D721Med (cell line): Measurements from ENCODE around the gene SYCE3.

ENCODE experiments used
- DNase-seq: peaks from one replicate; pipeline ENCODE4 v3.0.0; 2011; ENCODE audit warnings: low spot score; ENCODE audit not compliant: insufficient read length
- FAIRE-seq: peaks from 2 replicates; lab custom pipeline; 2011; peaks lifted over from hg19 to GRCh38; lab: Jason Lieb, UNC
- TF ChIP-seq, protein P1 (sequence below): IDR thresholded peaks from 2 replicates; pipeline ENCODE4 v1.5.1; 2012; ENCODE audit warnings: mild to moderate bottlenecking, control low read depth; ENCODE audit not compliant: insufficient read depth; ENCODE audit errors: missing control alignments

SYCE3 gene

DNA sequence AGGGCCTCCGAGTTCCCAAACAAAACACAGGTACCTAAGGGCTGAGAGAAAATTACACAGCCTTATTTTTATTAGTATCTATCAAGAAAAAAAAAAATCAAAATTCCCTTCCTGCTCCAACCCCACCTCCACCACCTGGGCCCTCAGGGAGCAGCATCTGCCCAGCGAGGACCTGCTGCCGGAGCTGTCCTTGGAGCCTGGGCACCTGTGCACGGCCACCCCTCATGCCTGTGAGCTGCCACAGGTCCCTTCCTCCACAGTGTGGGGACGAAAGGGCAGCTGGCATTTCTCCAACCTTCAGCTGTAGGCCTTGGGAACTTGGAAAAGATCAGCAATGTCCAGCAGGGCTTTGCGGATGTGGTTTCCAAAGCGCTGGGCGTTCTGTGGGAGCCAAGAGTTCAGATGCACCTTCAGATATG is 6.3 kb upstream of the SYCE3 start:
- DNase-seq (no peak), FAIRE-seq (no peak)
- TF ChIP-seq, protein P1, sequence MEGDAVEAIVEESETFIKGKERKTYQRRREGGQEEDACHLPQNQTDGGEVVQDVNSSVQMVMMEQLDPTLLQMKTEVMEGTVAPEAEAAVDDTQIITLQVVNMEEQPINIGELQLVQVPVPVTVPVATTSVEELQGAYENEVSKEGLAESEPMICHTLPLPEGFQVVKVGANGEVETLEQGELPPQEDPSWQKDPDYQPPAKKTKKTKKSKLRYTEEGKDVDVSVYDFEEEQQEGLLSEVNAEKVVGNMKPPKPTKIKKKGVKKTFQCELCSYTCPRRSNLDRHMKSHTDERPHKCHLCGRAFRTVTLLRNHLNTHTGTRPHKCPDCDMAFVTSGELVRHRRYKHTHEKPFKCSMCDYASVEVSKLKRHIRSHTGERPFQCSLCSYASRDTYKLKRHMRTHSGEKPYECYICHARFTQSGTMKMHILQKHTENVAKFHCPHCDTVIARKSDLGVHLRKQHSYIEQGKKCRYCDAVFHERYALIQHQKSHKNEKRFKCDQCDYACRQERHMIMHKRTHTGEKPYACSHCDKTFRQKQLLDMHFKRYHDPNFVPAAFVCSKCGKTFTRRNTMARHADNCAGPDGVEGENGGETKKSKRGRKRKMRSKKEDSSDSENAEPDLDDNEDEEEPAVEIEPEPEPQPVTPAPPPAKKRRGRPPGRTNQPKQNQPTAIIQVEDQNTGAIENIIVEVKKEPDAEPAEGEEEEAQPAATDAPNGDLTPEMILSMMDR: no peak

DNA sequence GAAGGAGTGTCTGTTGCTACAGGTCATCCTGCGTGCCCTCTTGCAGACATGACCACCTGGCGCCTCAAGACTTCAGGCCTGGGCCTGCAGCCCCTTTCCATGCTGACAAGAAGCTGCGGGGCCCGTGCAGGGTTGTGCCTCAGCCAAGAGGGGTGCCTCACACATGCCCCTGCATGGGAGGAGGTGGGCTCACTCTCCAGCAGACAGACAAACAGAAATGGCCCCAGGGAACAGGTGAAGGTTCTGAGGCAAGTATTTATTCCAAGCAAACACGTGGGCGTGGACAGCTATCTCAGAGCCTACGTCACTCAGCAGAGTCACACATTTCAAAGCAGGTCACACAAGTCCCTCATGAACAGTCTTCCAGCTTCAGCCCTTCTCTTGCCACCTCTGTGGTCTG is 5.9 kb upstream of the SYCE3 start:
- FAIRE-seq (no peak), DNase-seq (no peak)
- TF ChIP-seq, protein P1: no peak

DNA sequence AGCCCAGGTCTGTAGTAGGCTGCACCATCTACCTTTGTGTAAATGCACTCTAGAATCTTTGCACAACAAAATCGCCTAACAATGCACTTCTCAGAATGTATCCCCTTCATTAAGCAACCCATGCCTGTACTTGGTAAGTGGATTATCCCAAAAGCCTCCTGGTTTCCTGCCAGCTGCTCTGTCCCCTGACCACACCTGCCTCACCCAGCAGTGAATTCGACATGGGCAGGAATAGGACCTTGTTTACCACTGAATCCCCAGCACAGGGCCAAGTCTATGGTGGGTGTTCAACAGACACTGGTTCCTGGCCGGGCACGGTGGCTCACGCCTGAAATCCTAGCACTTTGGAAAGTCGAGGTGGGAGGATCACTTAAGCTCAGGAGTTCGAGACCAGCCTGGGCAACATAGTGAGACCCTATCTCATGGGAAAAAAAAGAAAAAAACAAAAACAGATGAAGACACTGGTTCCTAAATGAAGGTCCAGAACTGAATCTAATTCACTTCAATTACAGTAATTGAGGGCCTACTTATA is 5.1 kb upstream of the SYCE3 start:
- TF ChIP-seq, protein P1: no peak
- FAIRE-seq: no peak
- no peak for DNase-seq

DNA sequence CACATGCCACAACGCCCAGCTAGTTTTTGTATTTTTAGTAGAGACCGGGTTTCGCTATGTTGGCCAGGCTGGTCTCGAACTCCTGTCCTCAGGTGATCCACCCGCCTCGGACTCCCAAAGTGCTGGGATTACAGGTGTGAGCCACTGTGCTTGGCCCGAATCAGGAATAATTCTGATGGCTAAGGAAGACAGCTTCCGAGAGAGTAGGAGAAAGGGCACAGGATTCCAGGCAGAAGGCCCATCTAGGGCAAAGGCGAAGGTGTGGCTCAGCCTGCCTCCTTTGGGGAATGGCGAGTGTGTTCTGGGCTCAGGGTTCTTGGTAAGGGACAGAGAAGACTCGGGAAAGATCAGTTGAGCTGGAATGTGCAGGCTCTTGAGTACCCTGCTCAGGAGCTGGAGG is 1.6 kb upstream of the SYCE3 start:
- TF ChIP-seq, protein P1: no peak
- DNase-seq: no peak
- FAIRE-seq: no peak

DNA sequence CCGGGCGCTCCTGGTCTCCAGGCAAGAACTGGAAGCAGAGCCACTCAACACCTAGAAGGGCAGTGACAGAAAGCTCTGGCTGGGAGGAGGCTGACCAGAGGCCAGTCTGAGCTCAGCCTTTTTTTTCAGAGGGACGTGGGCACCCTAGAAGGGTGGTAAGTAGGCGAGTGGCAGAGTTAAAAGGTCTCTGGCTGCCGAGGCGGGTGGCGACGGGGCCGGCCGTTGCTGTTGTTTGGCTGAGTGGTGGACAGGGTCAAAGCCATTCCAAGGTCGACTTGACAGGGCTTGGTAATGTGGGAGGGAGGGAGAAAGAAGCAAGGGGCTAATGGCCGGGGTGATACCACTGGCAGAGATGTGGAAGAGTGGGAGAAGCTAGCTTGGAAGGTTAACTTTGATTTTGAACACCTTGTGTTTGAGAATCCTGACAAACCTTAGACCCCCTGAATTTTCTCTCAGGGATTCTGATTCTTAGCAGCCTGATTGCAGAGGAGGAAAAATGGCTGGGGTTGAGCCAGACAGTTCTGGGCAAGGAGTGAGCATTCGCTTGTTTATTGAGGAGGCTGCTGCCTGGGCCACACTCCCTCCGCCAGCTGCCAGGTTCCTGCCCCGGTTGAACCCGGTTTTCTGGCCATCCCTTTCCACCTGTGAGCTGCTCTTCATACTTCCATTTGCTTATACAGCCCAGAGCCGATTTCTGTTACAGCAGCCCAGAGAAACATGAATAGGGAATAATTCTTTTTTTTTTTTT is 868 bp upstream of the SYCE3 start:
- TF ChIP-seq, protein P1: no peak
- DNase-seq (no peak), FAIRE-seq (no peak)

DNA sequence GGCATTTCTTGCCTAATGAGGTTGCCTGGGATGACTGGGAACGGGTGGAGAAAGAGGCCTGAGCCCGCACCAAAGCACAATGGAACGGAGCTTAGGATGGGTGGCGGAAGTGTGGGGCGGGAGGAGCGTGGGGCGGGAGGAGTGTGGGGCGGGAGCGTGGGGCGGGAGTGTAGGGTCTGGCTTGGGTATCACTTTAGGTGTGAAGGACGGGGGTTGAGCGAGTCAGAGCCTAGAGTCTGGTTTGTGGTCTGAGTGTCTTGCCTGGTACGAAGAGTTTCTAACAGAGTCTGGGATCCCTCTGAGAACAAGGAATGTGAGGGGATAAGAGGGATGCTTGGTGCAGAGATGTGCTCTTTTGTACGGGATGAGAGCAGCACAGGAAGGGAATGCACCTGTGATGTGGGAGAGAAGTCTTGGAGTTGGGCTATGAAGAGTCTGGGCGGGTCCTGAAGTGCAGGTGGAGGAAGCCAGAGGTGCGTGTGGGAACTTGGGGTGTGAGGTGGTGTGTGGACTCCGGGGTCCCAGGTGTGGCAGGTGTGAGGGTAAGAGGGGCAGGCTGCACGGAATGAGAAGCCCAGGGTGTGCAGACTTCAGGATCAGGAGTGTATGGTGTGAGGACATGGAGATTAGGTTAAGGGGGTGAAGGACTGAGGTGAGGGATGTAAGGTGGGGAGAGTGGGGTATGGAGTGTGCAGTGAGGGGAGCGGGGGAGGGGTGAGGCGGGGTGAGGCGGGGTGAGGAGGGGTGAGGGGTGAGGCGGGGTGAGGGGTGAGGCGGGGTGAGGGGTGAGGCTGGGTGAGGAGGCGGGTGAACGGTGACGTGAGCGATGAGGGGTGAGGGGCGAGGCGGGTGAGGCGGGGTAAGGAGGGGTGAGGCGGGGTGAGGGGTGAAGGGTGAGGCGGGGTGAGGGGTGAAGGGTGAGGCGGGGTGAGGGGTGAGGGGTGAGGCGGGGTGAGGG is 1.0 kb downstream of the SYCE3 start:
- DNase-seq: no peak
- TF ChIP-seq, protein P1: no peak
- FAIRE-seq: no peak
